Glutamatergic neuron (in vitro differentiated cells): ENCODE results near the gene RAB31. TPM values are rescaled to one million over a fixed set of nuclear protein-coding genes. Genes with fewer than 3 reads are reported as not detected.
A peak's percentile ranks its signal among the peaks of the same experiment; 100 is the strongest.
"Not testable (repeated sequence)": the region's sequence is repeated elsewhere in the genome, so short reads cannot be mapped to it uniquely, and the experiment has no call there.

Source experiments
- DNase-seq: peaks from one replicate; pipeline ENCODE4 v3.0.0; 2022
- H3K27ac Mint-ChIP-seq: one replicate; pipeline ENCODE4 v1.8.0; 2020; ENCODE audit warnings: mild to moderate bottlenecking, mixed read lengths, inconsistent platforms; ENCODE audit not compliant: unreplicated experiment
- H3K27me3 Mint-ChIP-seq: one replicate; pipeline ENCODE4 v1.8.0; 2020; ENCODE audit warnings: mild to moderate bottlenecking, moderate library complexity, mixed read lengths, inconsistent platforms; ENCODE audit not compliant: unreplicated experiment
- H3K36me3 Mint-ChIP-seq: one replicate; pipeline ENCODE4 v1.8.0; 2020; ENCODE audit warnings: mild to moderate bottlenecking, mixed read lengths, inconsistent platforms; ENCODE audit not compliant: unreplicated experiment
- H3K4me1 Mint-ChIP-seq: one replicate; pipeline ENCODE4 v1.8.0; 2020; ENCODE audit warnings: mild to moderate bottlenecking, low read depth, mixed read lengths, inconsistent platforms; ENCODE audit not compliant: unreplicated experiment
- H3K4me3 Mint-ChIP-seq: one replicate; pipeline ENCODE4 v1.8.0; 2020; ENCODE audit warnings: mild to moderate bottlenecking, mixed read lengths, inconsistent platforms; ENCODE audit not compliant: unreplicated experiment
- H3K9me3 Mint-ChIP-seq: one replicate; pipeline ENCODE4 v1.8.0; 2020; ENCODE audit warnings: mild to moderate bottlenecking, moderate library complexity, mixed read lengths, inconsistent platforms; ENCODE audit not compliant: unreplicated experiment
- total RNA-seq: library from RNA; stranded (reverse); fragmentation: NEBNext Ultra II Directional; extraction: Animal tissue kit (Norgen Biotek cat#: 25700); gene quantifications from one replicate; pipeline ENCODE4 v1.2.1, GENCODE V29; 2021; ENCODE audit not compliant: unreplicated experiment
- TF ChIP-seq, protein P1 (sequence below): fragments of 200-600 bp; sonication (generic); IDR thresholded peaks from one replicate; pipeline ENCODE4 v1.5.0; 2021; ENCODE audit not compliant: partially characterized antibody, unreplicated experiment

Gene RAB31
- total RNA-seq, 1 donor from 2014 or later: 4.1 TPM

- H3K4me3 Mint-ChIP-seq: no peak overlapping the region
- H3K27ac Mint-ChIP-seq: no peak overlapping the region
- peaks cover 5% of the 10 kb centered on the region for H3K4me1 Mint-ChIP-seq
- H3K9me3 Mint-ChIP-seq: no peaks in the 10 kb centered on the region
- TF ChIP-seq, protein P1, sequence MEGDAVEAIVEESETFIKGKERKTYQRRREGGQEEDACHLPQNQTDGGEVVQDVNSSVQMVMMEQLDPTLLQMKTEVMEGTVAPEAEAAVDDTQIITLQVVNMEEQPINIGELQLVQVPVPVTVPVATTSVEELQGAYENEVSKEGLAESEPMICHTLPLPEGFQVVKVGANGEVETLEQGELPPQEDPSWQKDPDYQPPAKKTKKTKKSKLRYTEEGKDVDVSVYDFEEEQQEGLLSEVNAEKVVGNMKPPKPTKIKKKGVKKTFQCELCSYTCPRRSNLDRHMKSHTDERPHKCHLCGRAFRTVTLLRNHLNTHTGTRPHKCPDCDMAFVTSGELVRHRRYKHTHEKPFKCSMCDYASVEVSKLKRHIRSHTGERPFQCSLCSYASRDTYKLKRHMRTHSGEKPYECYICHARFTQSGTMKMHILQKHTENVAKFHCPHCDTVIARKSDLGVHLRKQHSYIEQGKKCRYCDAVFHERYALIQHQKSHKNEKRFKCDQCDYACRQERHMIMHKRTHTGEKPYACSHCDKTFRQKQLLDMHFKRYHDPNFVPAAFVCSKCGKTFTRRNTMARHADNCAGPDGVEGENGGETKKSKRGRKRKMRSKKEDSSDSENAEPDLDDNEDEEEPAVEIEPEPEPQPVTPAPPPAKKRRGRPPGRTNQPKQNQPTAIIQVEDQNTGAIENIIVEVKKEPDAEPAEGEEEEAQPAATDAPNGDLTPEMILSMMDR: no peak
- no peak for DNase-seq
- peaks cover 2% of the 10 kb centered on the region for H3K27me3 Mint-ChIP-seq
- peaks cover 6% of the 10 kb centered on the region for H3K36me3 Mint-ChIP-seq
Observed at GRCh38 chr18:9766740-9767139, 58.6 kb downstream of the RAB31 start.

DNA sequence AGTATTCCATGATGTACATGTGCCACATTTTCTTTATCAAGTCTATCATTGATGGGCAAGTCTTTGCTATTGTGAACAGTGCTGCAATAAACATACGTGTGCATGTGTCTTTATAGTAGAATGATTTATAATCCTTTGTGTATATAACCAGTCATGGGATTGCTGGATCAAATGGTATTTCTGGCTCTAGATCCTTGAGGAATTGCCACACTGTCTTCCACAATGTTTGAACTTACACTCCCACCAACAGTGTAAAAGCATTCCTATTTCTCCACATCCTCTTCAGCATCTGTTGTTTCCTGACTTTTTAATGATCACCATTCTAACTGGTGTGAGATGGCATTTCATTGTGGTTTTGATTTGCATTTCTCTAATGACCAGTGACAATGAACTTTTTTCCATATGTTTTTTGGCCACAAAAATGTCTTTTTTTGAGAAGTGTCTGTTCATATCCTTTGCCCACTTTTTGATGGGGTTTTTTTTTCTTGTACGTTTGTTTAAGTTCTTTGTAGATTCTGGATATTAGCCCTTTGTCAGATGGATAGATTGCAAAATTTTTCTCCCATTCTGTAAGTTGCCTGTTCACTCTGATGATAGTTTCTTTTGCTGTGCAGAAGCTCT, 60.1 kb downstream of the RAB31 start:
- H3K4me1 Mint-ChIP-seq, H3K36me3 Mint-ChIP-seq, H3K27ac Mint-ChIP-seq, DNase-seq, H3K9me3 Mint-ChIP-seq, H3K27me3 Mint-ChIP-seq, H3K4me3 Mint-ChIP-seq: not testable (repeated sequence)

GRCh38 chr18:9770111-9770510, 62.0 kb downstream of the RAB31 start:
- not testable (repeated sequence) for H3K4me1 Mint-ChIP-seq, H3K4me3 Mint-ChIP-seq, H3K27ac Mint-ChIP-seq, DNase-seq, H3K27me3 Mint-ChIP-seq, H3K36me3 Mint-ChIP-seq, H3K9me3 Mint-ChIP-seq

GRCh38 chr18:9771261-9771976, 63.3 kb downstream of the RAB31 start:
- H3K9me3 Mint-ChIP-seq: no peaks in the 10 kb centered on the region
- peaks cover 6% of the 10 kb centered on the region for H3K36me3 Mint-ChIP-seq
- DNase-seq: peak; percentile 96
- TF ChIP-seq, protein P1: peak; percentile 100
- H3K4me1 Mint-ChIP-seq: peaks cover 8% of the 10 kb centered on the region
- no peak overlapping the region for H3K27ac Mint-ChIP-seq
- peaks cover 5% of the 10 kb centered on the region for H3K27me3 Mint-ChIP-seq
- no peak overlapping the region for H3K4me3 Mint-ChIP-seq

DNA sequence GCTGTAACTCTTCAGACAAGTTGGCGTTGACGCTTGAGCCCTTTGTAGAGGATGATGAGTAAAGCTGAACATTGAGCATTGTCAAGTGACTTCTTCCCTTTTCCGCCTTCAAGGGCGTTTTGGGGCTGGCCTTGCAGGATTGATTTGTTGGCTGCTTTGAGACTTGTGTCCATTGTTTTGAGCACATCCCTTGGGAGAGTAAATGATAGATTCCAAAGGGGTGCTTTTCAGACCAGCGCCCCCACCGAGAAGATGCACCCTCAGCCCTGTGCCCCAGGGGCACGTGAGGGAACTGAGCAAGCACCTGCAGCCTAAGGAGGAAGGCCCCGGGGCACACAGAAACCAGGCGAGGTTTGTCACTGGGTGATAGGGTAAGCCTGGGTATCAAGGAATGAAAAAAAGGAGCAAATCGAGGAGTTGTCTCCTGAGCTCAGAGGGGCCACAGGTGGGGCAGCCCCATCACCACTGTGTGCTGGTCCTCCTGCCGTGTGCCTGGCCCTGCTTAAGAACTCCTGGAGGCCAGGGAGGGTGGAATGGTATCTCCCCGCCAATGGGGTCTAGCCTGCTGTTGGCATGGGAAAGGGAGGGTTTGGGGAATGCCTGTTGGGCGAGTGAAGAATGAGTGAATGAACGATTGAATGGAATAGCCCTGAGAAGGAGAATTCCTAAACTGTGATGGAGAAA, 64.0 kb downstream of the RAB31 start:
- peaks cover 6% of the 10 kb centered on the region for H3K36me3 Mint-ChIP-seq
- H3K27ac Mint-ChIP-seq: no peak overlapping the region
- H3K9me3 Mint-ChIP-seq: no peaks in the 10 kb centered on the region
- H3K27me3 Mint-ChIP-seq: peaks cover 5% of the 10 kb centered on the region
- TF ChIP-seq, protein P1: no peak
- H3K4me3 Mint-ChIP-seq: no peak overlapping the region
- DNase-seq: no peak
- peaks cover 8% of the 10 kb centered on the region for H3K4me1 Mint-ChIP-seq
